Panc1 (cell line): Measurements from ENCODE around the gene STAG2. TPM values are rescaled to one million over a fixed set of nuclear protein-coding genes. Genes with fewer than 3 reads are reported as not detected.
"Not testable (repeated sequence)": the region's sequence is repeated elsewhere in the genome, so short reads cannot be mapped to it uniquely, and the experiment has no call there.

Experiments used
- ATAC-seq: fragments of 200-7000 bp; cut with Tn5 transposase; 2 replicates; pipeline ENCODE4 v1.9.1; 2020; ENCODE audit warnings: mild to moderate bottlenecking, moderate library complexity
- BruUV-seq: library from RNA; stranded (reverse); fragments of 400-500 nt; replicated peaks from 2 replicates; lab custom pipeline; 2021; lab: Mats Ljungman, UMichigan
- CTCF ChIA-PET: fragments of 300-600 bp; sonication (Branson Sonifier 250); formaldehyde crosslinking; loops from one replicate; lab custom pipeline; 2022; ENCODE audit warnings: antibody characterized with exemption; lab: Charles Lee
- POLR2A ChIA-PET: fragments of 300-600 bp; sonication (Branson Sonifier 250); formaldehyde crosslinking; loops from one replicate; lab custom pipeline; 2022; ENCODE audit warnings: antibody characterized with exemption; lab: Charles Lee
- DNase-seq: peaks from one replicate; pipeline ENCODE4 v3.0.0-alpha.2; 2010; ENCODE audit warnings: low read depth, low spot score
- H3K27ac ChIP-seq: 2 replicates; pipeline ENCODE4 v1.5.1; 2011; ENCODE audit warnings: mild to moderate bottlenecking, low read length, inconsistent platforms
- H3K27me3 ChIP-seq: fragments of 200-500 bp; sonication (Bioruptor generic); 2 replicates; pipeline ENCODE4 v1.6.0; 2014; ENCODE audit warnings: low read length, inconsistent platforms; ENCODE audit not compliant: control insufficient read depth, insufficient read depth
- H3K36me3 ChIP-seq: fragments of 200-500 bp; sonication (Bioruptor generic); 2 replicates; pipeline ENCODE4 v1.5.1; 2014; ENCODE audit warnings: inconsistent platforms, mild to moderate bottlenecking, low read length, moderate library complexity; ENCODE audit not compliant: control insufficient read depth, insufficient read depth
- H3K4me1 ChIP-seq: 2 replicates; pipeline ENCODE4 v1.5.1; 2011; ENCODE audit warnings: inconsistent platforms, mild to moderate bottlenecking, low read length, moderate library complexity; ENCODE audit not compliant: control insufficient read depth, insufficient read depth
- H3K4me3 ChIP-seq, 2 experiments: 2 replicates each; pipeline ENCODE4 v1.5.1; 2011 to 2012; ENCODE audit warnings: low read depth in 2 of 2, low read length in 2 of 2, mild to moderate bottlenecking in 2 of 2, inconsistent platforms in 1 of 2, moderate library complexity in 1 of 2
- H3K9me3 ChIP-seq: fragments of 200-500 bp; sonication (Bioruptor generic); 2 replicates; pipeline ENCODE4 v1.5.1; 2014; ENCODE audit warnings: low read depth, mild to moderate bottlenecking, inconsistent platforms, low read length, moderate library complexity; ENCODE audit not compliant: control insufficient read depth, insufficient read depth
- CTCF ChIP-seq: fragments of 450-650 bp; IDR thresholded peaks from 2 replicates; pipeline ENCODE4 v1.5.1; 2017; ENCODE audit warnings: mild to moderate bottlenecking
- POLR2AphosphoS5 ChIP-seq: IDR thresholded peaks from 2 replicates; pipeline ENCODE4 v1.6.1; 2012; ENCODE audit warnings: mild to moderate bottlenecking, low read depth, low read length, moderate library complexity
- REST ChIP-seq, 2 experiments: IDR thresholded peaks; 2 replicates each; pipeline ENCODE4 v1.6.1; 2011 to 2012; ENCODE audit warnings: low read depth in 2 of 2, control low read depth in 1 of 2, low read length in 1 of 2, mild to moderate bottlenecking in 1 of 2, moderate library complexity in 1 of 2; ENCODE audit not compliant: insufficient read depth in 1 of 2
- SIN3A ChIP-seq: IDR thresholded peaks from 2 replicates; pipeline ENCODE4 v1.6.1; 2012; ENCODE audit warnings: low read depth, mild to moderate bottlenecking, low read length, moderate library complexity, borderline replicate concordance; ENCODE audit not compliant: insufficient read depth
- TCF7L2 ChIP-seq: IDR thresholded peaks from 2 replicates; pipeline ENCODE4 v1.6.1; 2011; ENCODE audit warnings: mild to moderate bottlenecking, low read depth, low read length, inconsistent platforms
- in situ Hi-C: cut with HindIII; loops from 2 replicates; pipeline ENCODE4 v1.10.0; 2016; ENCODE audit warnings: low sequenced_read_pairs, low pct_unique_long_range_greater_than_20kb
- intact Hi-C: fragments of 100-400 bp; cut with micrococcal nuclease; formaldehyde crosslinking; loops from one replicate; pipeline ENCODE4 v1.10.0; 2022; ENCODE audit not compliant: unreplicated experiment
- total RNA-seq: library from RNA; stranded (reverse); gene quantifications from one replicate; pipeline ENCODE4 v1.2.1, GENCODE V29; 2021; ENCODE audit not compliant: unreplicated experiment

STAG2 gene
- total RNA-seq, 1 experiment from 2014 or later: 94.5 TPM

GRCh38 chrX:123927845-123928244 is 33.7 kb upstream of the STAG2 start:
- DNase-seq (no peak), ATAC-seq (no peak)
- Histone ChIP-seq H3K4me3 (no peak overlapping the region), H3K4me1 (no peaks in the 10 kb centered on the region), H3K27ac (no peak overlapping the region), H3K9me3 (no peaks in the 10 kb centered on the region), H3K27me3 (no peaks in the 10 kb centered on the region), H3K36me3 (no peaks in the 10 kb centered on the region)
- intact Hi-C loops (no loop called here), in situ Hi-C loops (no loop called here)
- ChIA-PET POLR2A (no interaction called here), CTCF (no interaction called here)
- no TSS peak for BruUV-seq
- TF ChIP-seq REST (IDR thresholded peaks at IDR 0.05; ENCODE audit: insufficient read depth in 1 of 2, low read depth in 2 of 2, low read length in 1 of 2) (no peak), SIN3A (no peak), TCF7L2 (no peak), POLR2AphosphoS5 (no peak), CTCF (no peak)

DNA sequence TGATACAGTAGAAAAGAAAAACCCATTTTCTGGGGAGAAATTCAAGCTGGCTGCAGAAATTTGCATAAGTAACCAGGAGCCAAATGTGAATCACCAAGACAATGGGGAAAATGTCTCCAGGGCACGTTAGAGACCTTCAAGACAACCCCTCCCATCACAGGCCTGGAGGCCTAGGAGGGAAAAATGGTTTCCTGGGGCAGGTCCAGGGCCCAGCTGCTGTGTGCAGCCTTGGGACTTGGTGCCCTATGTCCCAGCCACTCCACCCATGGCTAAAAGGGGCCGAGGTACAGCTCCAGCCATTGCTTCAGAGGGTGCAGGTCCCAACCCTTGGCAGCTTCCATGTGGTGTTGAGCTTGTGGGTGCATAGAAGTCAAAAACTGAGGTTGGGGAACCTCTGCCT is 29.5 kb upstream of the STAG2 start:
- BruUV-seq, POLR2A ChIA-PET: not testable (repeated sequence)

GRCh38 chrX:123943074-123943473 is 18.4 kb upstream of the STAG2 start:
- ATAC-seq: no peak
- no peaks in the 10 kb centered on the region for H3K4me1 ChIP-seq
- TF ChIP-seq TCF7L2: no peak
- no peak for TF ChIP-seq SIN3A
- TF ChIP-seq REST (IDR thresholded peaks at IDR 0.05; ENCODE audit: insufficient read depth in 1 of 2, low read depth in 2 of 2, low read length in 1 of 2): no peak
- ChIA-PET CTCF (no interaction called here), POLR2A (no interaction called here)
- H3K27ac ChIP-seq: no peak overlapping the region
- in situ Hi-C loops (no loop called here), intact Hi-C loops (no loop called here)
- BruUV-seq: no TSS peak
- no peaks in the 10 kb centered on the region for H3K27me3 ChIP-seq
- H3K9me3 ChIP-seq: no peaks in the 10 kb centered on the region
- no peak overlapping the region for H3K4me3 ChIP-seq
- H3K36me3 ChIP-seq: no peaks in the 10 kb centered on the region
- DNase-seq: no peak

More for the DNA sequence above, 29.5 kb upstream of the STAG2 start:
- H3K36me3 ChIP-seq, H3K4me1 ChIP-seq, H3K4me3 ChIP-seq, DNase-seq, H3K9me3 ChIP-seq, intact Hi-C loops, H3K27ac ChIP-seq, ATAC-seq, H3K27me3 ChIP-seq, in situ Hi-C loops: not testable (repeated sequence)
- CTCF ChIA-PET: interaction anchor here (0.5 kb wide), 1 partner anchor 202 kb away, joined by 3 read pairs; no protein-coding TSS in a partner anchor
